H1 (cell line): ENCODE results near the gene ANKFN1. TPM values are rescaled to one million over a fixed set of nuclear protein-coding genes. Genes with fewer than 3 reads are reported as not detected.

Experiments
- BACH1 ChIP-seq: IDR thresholded peaks from 2 replicates; pipeline ENCODE4 v1.6.1; 2012; ENCODE audit warnings: low read length, improper control_type of control experiment
- EGR1 ChIP-seq: IDR thresholded peaks from 2 replicates; pipeline ENCODE4 v1.6.1; 2011; ENCODE audit warnings: low read depth, low read length, borderline replicate concordance
- RAD21 ChIP-seq, 2 experiments: IDR thresholded peaks in 1 of 2; conservative IDR thresholded peaks in 1 of 2; 2 replicates each; pipeline ENCODE4 v1.6.1; 2011; ENCODE audit warnings: low read depth in 2 of 2, low read length in 2 of 2, improper control_type of control experiment in 1 of 2, inconsistent platforms in 1 of 2, mild to moderate bottlenecking in 1 of 2, moderate library complexity in 1 of 2
- SP2 ChIP-seq: IDR thresholded peaks from 2 replicates; pipeline ENCODE4 v1.6.1; 2012; ENCODE audit warnings: mild to moderate bottlenecking, low read length, inconsistent platforms
- ZNF274 ChIP-seq: IDR thresholded peaks from 2 replicates; pipeline ENCODE4 v1.7.0; 2012; ENCODE audit warnings: low read length, borderline replicate concordance; ENCODE audit errors: extremely low read depth
- polyA plus RNA-seq, 7 experiments: library from polyadenylated mRNA; depleted of rRNA in 3 of 7; stranded (reverse) in 5 of 7; unstranded in 2 of 7; fragments of >200 nt in 5 of 7; fragments of 200-250 nt in 2 of 7; gene quantifications; 1 replicate in 5 of 7; 2 replicates in 1 of 7; 4 replicates in 1 of 7; pipeline versions ENCODE4 v1.2.1 to v1.2.3, GENCODE V29; 2011 to 2013; ENCODE audit warnings: missing spikeins in 2 of 7, mixed read lengths in 2 of 7
- total RNA-seq: library from RNA; stranded (reverse); fragmentation: NEBNext Ultra II Directional; extraction: Animal tissue kit (Norgen Biotek cat#: 25700); gene quantifications from 2 replicates; pipeline ENCODE4 v1.2.1, GENCODE V29; 2021
- TF ChIP-seq, protein P1 (sequence below): fragments of 300-600 bp; sonication (generic); IDR thresholded peaks from 2 replicates; pipeline ENCODE4 v1.7.1; 2012; ENCODE audit warnings: low read length, moderate library complexity, mild to moderate bottlenecking, inconsistent platforms; ENCODE audit not compliant: insufficient replicate concordance
- TF ChIP-seq, protein P2 (sequence below), 3 experiments: IDR thresholded peaks; 1 replicate in 2 of 3; 2 replicates in 1 of 3; pipeline versions ENCODE4 v1.5.1 to v1.6.1; 2011; ENCODE audit warnings: low read length in 3 of 3, mild to moderate bottlenecking in 3 of 3, inconsistent platforms in 2 of 3, low read depth in 1 of 3, moderate library complexity in 1 of 3; ENCODE audit not compliant: insufficient read depth in 1 of 3; ENCODE audit errors: control extremely low read depth in 1 of 3
- TF ChIP-seq, protein P3 (sequence below): IDR thresholded peaks from 2 replicates; pipeline ENCODE4 v1.6.1; 2012; ENCODE audit warnings: inconsistent platforms

ANKFN1 gene
- total and polyA plus RNA-seq, 2 of the 8 experiments (the other 6 are each of a cell fraction or from before 2014, with no cell fraction given), result not detected

DNA sequence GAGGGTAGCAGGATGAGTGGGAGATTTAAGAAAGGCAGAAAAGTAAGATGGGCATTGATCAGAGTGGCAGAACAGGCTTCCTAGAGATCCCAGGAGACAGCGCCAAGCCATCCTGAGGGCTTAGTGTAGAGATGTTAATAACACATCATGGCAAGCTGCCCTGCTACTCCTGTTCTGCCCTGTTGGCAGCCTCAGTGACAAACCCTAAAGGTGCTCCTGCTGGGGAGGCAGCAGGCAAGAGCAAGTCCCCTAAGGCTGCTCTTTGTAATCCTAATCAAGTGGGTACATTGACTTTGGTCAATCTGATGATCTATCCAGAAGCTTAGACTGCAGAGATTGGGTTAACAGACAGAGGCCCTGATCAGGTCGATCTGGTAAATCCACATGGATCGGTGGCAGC lies 16.3 kb downstream of the ANKFN1 start (continued):
- TF ChIP-seq, protein P1, sequence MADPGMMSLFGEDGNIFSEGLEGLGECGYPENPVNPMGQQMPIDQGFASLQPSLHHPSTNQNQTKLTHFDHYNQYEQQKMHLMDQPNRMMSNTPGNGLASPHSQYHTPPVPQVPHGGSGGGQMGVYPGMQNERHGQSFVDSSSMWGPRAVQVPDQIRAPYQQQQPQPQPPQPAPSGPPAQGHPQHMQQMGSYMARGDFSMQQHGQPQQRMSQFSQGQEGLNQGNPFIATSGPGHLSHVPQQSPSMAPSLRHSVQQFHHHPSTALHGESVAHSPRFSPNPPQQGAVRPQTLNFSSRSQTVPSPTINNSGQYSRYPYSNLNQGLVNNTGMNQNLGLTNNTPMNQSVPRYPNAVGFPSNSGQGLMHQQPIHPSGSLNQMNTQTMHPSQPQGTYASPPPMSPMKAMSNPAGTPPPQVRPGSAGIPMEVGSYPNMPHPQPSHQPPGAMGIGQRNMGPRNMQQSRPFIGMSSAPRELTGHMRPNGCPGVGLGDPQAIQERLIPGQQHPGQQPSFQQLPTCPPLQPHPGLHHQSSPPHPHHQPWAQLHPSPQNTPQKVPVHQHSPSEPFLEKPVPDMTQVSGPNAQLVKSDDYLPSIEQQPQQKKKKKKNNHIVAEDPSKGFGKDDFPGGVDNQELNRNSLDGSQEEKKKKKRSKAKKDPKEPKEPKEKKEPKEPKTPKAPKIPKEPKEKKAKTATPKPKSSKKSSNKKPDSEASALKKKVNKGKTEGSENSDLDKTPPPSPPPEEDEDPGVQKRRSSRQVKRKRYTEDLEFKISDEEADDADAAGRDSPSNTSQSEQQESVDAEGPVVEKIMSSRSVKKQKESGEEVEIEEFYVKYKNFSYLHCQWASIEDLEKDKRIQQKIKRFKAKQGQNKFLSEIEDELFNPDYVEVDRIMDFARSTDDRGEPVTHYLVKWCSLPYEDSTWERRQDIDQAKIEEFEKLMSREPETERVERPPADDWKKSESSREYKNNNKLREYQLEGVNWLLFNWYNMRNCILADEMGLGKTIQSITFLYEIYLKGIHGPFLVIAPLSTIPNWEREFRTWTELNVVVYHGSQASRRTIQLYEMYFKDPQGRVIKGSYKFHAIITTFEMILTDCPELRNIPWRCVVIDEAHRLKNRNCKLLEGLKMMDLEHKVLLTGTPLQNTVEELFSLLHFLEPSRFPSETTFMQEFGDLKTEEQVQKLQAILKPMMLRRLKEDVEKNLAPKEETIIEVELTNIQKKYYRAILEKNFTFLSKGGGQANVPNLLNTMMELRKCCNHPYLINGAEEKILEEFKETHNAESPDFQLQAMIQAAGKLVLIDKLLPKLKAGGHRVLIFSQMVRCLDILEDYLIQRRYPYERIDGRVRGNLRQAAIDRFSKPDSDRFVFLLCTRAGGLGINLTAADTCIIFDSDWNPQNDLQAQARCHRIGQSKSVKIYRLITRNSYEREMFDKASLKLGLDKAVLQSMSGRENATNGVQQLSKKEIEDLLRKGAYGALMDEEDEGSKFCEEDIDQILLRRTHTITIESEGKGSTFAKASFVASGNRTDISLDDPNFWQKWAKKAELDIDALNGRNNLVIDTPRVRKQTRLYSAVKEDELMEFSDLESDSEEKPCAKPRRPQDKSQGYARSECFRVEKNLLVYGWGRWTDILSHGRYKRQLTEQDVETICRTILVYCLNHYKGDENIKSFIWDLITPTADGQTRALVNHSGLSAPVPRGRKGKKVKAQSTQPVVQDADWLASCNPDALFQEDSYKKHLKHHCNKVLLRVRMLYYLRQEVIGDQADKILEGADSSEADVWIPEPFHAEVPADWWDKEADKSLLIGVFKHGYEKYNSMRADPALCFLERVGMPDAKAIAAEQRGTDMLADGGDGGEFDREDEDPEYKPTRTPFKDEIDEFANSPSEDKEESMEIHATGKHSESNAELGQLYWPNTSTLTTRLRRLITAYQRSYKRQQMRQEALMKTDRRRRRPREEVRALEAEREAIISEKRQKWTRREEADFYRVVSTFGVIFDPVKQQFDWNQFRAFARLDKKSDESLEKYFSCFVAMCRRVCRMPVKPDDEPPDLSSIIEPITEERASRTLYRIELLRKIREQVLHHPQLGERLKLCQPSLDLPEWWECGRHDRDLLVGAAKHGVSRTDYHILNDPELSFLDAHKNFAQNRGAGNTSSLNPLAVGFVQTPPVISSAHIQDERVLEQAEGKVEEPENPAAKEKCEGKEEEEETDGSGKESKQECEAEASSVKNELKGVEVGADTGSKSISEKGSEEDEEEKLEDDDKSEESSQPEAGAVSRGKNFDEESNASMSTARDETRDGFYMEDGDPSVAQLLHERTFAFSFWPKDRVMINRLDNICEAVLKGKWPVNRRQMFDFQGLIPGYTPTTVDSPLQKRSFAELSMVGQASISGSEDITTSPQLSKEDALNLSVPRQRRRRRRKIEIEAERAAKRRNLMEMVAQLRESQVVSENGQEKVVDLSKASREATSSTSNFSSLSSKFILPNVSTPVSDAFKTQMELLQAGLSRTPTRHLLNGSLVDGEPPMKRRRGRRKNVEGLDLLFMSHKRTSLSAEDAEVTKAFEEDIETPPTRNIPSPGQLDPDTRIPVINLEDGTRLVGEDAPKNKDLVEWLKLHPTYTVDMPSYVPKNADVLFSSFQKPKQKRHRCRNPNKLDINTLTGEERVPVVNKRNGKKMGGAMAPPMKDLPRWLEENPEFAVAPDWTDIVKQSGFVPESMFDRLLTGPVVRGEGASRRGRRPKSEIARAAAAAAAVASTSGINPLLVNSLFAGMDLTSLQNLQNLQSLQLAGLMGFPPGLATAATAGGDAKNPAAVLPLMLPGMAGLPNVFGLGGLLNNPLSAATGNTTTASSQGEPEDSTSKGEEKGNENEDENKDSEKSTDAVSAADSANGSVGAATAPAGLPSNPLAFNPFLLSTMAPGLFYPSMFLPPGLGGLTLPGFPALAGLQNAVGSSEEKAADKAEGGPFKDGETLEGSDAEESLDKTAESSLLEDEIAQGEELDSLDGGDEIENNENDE, result no peak
- TF ChIP-seq BACH1 (no peak), ZNF274 (no peak), RAD21 (IDR thresholded peaks at IDR 0.05 in 1 of 2, conservative IDR thresholded peaks at IDR 0.05 in 1 of 2; ENCODE audit: low read depth in 2 of 2, low read length in 2 of 2) (no peak), EGR1 (no peak), SP2 (no peak)
- TF ChIP-seq, protein P2, sequence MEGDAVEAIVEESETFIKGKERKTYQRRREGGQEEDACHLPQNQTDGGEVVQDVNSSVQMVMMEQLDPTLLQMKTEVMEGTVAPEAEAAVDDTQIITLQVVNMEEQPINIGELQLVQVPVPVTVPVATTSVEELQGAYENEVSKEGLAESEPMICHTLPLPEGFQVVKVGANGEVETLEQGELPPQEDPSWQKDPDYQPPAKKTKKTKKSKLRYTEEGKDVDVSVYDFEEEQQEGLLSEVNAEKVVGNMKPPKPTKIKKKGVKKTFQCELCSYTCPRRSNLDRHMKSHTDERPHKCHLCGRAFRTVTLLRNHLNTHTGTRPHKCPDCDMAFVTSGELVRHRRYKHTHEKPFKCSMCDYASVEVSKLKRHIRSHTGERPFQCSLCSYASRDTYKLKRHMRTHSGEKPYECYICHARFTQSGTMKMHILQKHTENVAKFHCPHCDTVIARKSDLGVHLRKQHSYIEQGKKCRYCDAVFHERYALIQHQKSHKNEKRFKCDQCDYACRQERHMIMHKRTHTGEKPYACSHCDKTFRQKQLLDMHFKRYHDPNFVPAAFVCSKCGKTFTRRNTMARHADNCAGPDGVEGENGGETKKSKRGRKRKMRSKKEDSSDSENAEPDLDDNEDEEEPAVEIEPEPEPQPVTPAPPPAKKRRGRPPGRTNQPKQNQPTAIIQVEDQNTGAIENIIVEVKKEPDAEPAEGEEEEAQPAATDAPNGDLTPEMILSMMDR (IDR thresholded peaks at IDR 0.05; ENCODE audit: control extremely low read depth in 1 of 3, insufficient read depth in 1 of 3, low read depth in 1 of 3, low read length in 3 of 3), result no peak
- TF ChIP-seq, protein P3, sequence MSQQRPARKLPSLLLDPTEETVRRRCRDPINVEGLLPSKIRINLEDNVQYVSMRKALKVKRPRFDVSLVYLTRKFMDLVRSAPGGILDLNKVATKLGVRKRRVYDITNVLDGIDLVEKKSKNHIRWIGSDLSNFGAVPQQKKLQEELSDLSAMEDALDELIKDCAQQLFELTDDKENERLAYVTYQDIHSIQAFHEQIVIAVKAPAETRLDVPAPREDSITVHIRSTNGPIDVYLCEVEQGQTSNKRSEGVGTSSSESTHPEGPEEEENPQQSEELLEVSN, result no peak
